ENCODE data around the gene MPO. TPM values are rescaled to one million over a fixed set of nuclear protein-coding genes. Genes with fewer than 3 reads are reported as not detected.

Gene MPO
- total and polyA plus RNA-seq, 4 donors = 0.14 to 221 (median 0.52) TPM

GRCh38 chr17:58239987-58240386 is 40.7 kb downstream of the MPO start:
- Histone ChIP-seq H3K4me3 (ENCODE audit: low read depth in 1 of 3, low read length in 3 of 3) (no peak overlapping the region), H3K9me3 (ENCODE audit: control insufficient read depth in 4 of 4, low read length in 3 of 4) (no peaks in the 10 kb centered on the region), H3K9ac (ENCODE audit: low read depth in 1 of 2, low read length in 2 of 2) (no peak overlapping the region), H3K27ac (ENCODE audit: low read depth in 1 of 2, low read length in 2 of 2) (no peak overlapping the region), H3K4me1 (ENCODE audit: control insufficient read depth in 4 of 4, insufficient read depth in 4 of 4, low read length in 3 of 4) (no peaks in the 10 kb centered on the region), H3K36me3 (ENCODE audit: control insufficient read depth in 4 of 4, insufficient read depth in 3 of 4, low read depth in 1 of 4, low read length in 3 of 4) (no peaks in the 10 kb centered on the region), H3K27me3 (ENCODE audit: control insufficient read depth in 4 of 4, insufficient read depth in 4 of 4, low read length in 3 of 4) (peaks cover 0 to 7% (median 0%) of the 10 kb centered on the region in 4 donors)
- TF ChIP-seq, protein P1, sequence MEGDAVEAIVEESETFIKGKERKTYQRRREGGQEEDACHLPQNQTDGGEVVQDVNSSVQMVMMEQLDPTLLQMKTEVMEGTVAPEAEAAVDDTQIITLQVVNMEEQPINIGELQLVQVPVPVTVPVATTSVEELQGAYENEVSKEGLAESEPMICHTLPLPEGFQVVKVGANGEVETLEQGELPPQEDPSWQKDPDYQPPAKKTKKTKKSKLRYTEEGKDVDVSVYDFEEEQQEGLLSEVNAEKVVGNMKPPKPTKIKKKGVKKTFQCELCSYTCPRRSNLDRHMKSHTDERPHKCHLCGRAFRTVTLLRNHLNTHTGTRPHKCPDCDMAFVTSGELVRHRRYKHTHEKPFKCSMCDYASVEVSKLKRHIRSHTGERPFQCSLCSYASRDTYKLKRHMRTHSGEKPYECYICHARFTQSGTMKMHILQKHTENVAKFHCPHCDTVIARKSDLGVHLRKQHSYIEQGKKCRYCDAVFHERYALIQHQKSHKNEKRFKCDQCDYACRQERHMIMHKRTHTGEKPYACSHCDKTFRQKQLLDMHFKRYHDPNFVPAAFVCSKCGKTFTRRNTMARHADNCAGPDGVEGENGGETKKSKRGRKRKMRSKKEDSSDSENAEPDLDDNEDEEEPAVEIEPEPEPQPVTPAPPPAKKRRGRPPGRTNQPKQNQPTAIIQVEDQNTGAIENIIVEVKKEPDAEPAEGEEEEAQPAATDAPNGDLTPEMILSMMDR (IDR thresholded peaks at IDR 0.05; ENCODE audit: low read depth, low read length, missing input control) = no peak
- TF ChIP-seq MAX (IDR thresholded peaks at IDR 0.05) = no peak
- no peak for TF ChIP-seq RXRA (IDR thresholded peaks at IDR 0.05)
- TF ChIP-seq RAD21 (IDR thresholded peaks at IDR 0.05) = no peak
- TF ChIP-seq NR2F2 (IDR thresholded peaks at IDR 0.05) = no peak
- TF ChIP-seq HNF4A (conservative IDR thresholded peaks at IDR 0.05) = no peak
- TF ChIP-seq YY1 (IDR thresholded peaks at IDR 0.05) = no peak
- no peak for TF ChIP-seq FOXA2 (IDR thresholded peaks at IDR 0.05)
- no peak for TF ChIP-seq HNF4G (IDR thresholded peaks at IDR 0.05)
- no peak for TF ChIP-seq SP1 (IDR thresholded peaks at IDR 0.05)
- no peak for TF ChIP-seq ATF3 (IDR thresholded peaks at IDR 0.05)
- TF ChIP-seq REST (IDR thresholded peaks at IDR 0.05) = no peak
- TF ChIP-seq EGR1 (IDR thresholded peaks at IDR 0.05; ENCODE audit: low read depth in 2 of 2) = no peak
- no peak for TF ChIP-seq ZBTB33 (IDR thresholded peaks at IDR 0.05)
- TF ChIP-seq TAF1 (conservative IDR thresholded peaks at IDR 0.05) = no peak
- no peak for TF ChIP-seq FOXA1 (IDR thresholded peaks at IDR 0.05)
- no peak for TF ChIP-seq JUND (IDR thresholded peaks at IDR 0.05)
- TF ChIP-seq GABPA (IDR thresholded peaks at IDR 0.05 in 1 of 2, conservative IDR thresholded peaks at IDR 0.05 in 1 of 2) = no peak
- DNase-seq (ENCODE audit: low spot score) = no peak
- WGBS = 68% methylated on average over 1 of the region's 1 CpG

Measured in liver (tissue), 9 donors.